Naive thymus-derived CD4-positive, alpha-beta T cell (primary cell): ENCODE data around the gene OSBPL7. TPM values are rescaled to one million over a fixed set of nuclear protein-coding genes. Genes with fewer than 3 reads are reported as not detected.

ENCODE experiments used
- ATAC-seq: fragments of 150-1000 bp; cut with Tn5 transposase; 2 replicates; pipeline ENCODE4 v1.10.0; 2021; ENCODE audit warnings: mild to moderate bottlenecking, moderate library complexity
- CTCF ChIA-PET: fragments of 350-600 bp; sonication (Branson Sonifier 250); formaldehyde crosslinking; loops from one replicate; lab custom pipeline; 2021; ENCODE audit warnings: antibody characterized with exemption; lab: Charles Lee
- POLR2A ChIA-PET: fragments of 350-600 bp; sonication (Branson Sonifier 250); formaldehyde crosslinking; loops from one replicate; lab custom pipeline; 2021; ENCODE audit warnings: antibody characterized with exemption, inconsistent platforms; lab: Charles Lee
- DNase-seq, 9 donors: peaks; one replicate each; pipeline versions ENCODE4 v3.0.0 to v3.0.0-alpha.2; 2020 to 2022; ENCODE audit warnings: mixed read lengths in 1 of 9
- H3K27ac ChIP-seq: one replicate; pipeline ENCODE4 v1.7.0; 2013; ENCODE audit warnings: mild to moderate bottlenecking, low read depth, low read length, moderate library complexity
- H3K27me3 ChIP-seq, 2 donors: one replicate each; pipeline ENCODE4 v1.7.0; 2013; ENCODE audit warnings: low read length in 2 of 2, mild to moderate bottlenecking in 2 of 2, moderate library complexity in 2 of 2; ENCODE audit not compliant: control insufficient read depth in 2 of 2, insufficient read depth in 2 of 2
- H3K36me3 ChIP-seq, 3 experiments: 1 replicate in 2 of 3; 2 replicates in 1 of 3; pipeline ENCODE4 v1.7.0; 2013; ENCODE audit warnings: low read length in 3 of 3, mild to moderate bottlenecking in 3 of 3, moderate library complexity in 1 of 3; ENCODE audit not compliant: insufficient read depth in 3 of 3, control insufficient read depth in 2 of 3
- H3K4me1 ChIP-seq, 2 donors: one replicate each; pipeline ENCODE4 v1.7.0; 2013; ENCODE audit warnings: low read length in 2 of 2, mild to moderate bottlenecking in 2 of 2, moderate library complexity in 1 of 2; ENCODE audit not compliant: control insufficient read depth in 2 of 2, insufficient read depth in 2 of 2
- H3K4me3 ChIP-seq: 2 replicates; pipeline ENCODE4 v1.7.0; 2013; ENCODE audit warnings: mild to moderate bottlenecking, low read length
- H3K9me3 ChIP-seq, 3 experiments: 1 replicate in 2 of 3; 2 replicates in 1 of 3; pipeline ENCODE4 v1.7.0; 2013; ENCODE audit warnings: low read length in 3 of 3; ENCODE audit not compliant: control insufficient read depth in 2 of 3
- H3K27ac Mint-ChIP-seq, 9 donors: one replicate each; pipeline ENCODE4 v1.8.0; 2020 to 2022; ENCODE audit warnings: mixed read lengths in 9 of 9, mild to moderate bottlenecking in 8 of 9, moderate library complexity in 5 of 9, inconsistent platforms in 2 of 9
- H3K27me3 Mint-ChIP-seq, 5 donors: one replicate each; pipeline ENCODE4 v1.8.0; 2021 to 2022; ENCODE audit warnings: mixed read lengths in 5 of 5, mild to moderate bottlenecking in 1 of 5
- H3K36me3 Mint-ChIP-seq, 5 donors: one replicate each; pipeline ENCODE4 v1.8.0; 2020 to 2022; ENCODE audit warnings: mixed read lengths in 5 of 5, mild to moderate bottlenecking in 3 of 5, inconsistent platforms in 1 of 5
- H3K4me1 Mint-ChIP-seq, 7 donors: one replicate each; pipeline ENCODE4 v1.8.0; 2020 to 2022; ENCODE audit warnings: mixed read lengths in 7 of 7, mild to moderate bottlenecking in 3 of 7, inconsistent platforms in 1 of 7
- H3K4me3 Mint-ChIP-seq, 10 donors: one replicate each; pipeline ENCODE4 v1.8.0; 2020 to 2022; ENCODE audit warnings: mild to moderate bottlenecking in 10 of 10, mixed read lengths in 10 of 10, moderate library complexity in 6 of 10, inconsistent platforms in 2 of 10
- H3K9me3 Mint-ChIP-seq, 11 donors: one replicate each; pipeline ENCODE4 v1.8.0; 2020 to 2022; ENCODE audit warnings: mixed read lengths in 11 of 11, mild to moderate bottlenecking in 4 of 11, inconsistent platforms in 1 of 11, moderate library complexity in 1 of 11
- intact Hi-C, 2 donors: fragments of 100-400 bp; cut with micrococcal nuclease; formaldehyde crosslinking; loops; one replicate each; pipeline ENCODE4 v1.15.1; 2023
- polyA plus RNA-seq, 2 donors: library from polyadenylated mRNA; unstranded; fragments of 300-500 nt; fragmentation: Illumina TruSeq; gene quantifications; one replicate each; pipeline ENCODE4 v1.2.3, GENCODE V29; 2021
- total RNA-seq, 6 experiments: library from RNA in 5 of 6; stranded (reverse) in 5 of 6; gene quantifications; 1 replicate in 5 of 6; 2 replicates in 1 of 6; pipeline ENCODE4 v1.2.3 and lab custom pipeline; 2021 to 2026

The OSBPL7 gene
- total and polyA plus RNA-seq, 7 experiments from 2014 or later: 4.0 to 46.1 (median 39.7) TPM

DNA sequence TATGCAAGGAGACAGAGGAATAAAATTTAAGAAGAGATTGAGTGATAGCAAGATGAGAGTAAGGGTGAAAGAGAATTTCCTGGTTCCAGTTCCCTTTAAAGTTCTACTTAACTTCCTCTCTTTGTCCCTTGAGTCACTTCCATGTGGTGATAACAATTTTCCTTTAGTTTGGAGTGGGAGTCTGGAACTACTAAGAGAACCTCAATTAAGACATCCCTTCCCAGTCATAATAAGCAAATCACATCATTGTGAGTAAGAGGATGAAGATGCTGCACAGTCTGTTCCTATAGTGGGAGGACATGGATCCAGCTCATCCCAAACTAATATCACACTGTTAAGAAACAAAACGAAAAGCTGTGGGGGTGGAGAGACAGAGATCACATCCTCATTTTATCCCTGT, 64.2 kb downstream of the OSBPL7 start:
- no peak for DNase-seq
- no peak overlapping the region for H3K4me3 Mint-ChIP-seq
- Histone ChIP-seq H3K27ac (no peak overlapping the region), H3K27me3 (no peaks in the 10 kb centered on the region), H3K4me3 (no peak overlapping the region), H3K36me3 (no peaks in the 10 kb centered on the region), H3K4me1 (peaks cover 0 to 2% of the 10 kb centered on the region in 2 donors), H3K9me3 (peaks cover 0 to 5% (median 0%) of the 10 kb centered on the region in 3 experiments)
- H3K4me1 Mint-ChIP-seq: no peaks in the 10 kb centered on the region
- ChIA-PET POLR2A (no interaction called here), CTCF (interaction anchor here (0.6 kb wide), 1 partner anchor 9 kb away, joined by 3 read pairs; no protein-coding TSS in a partner anchor)
- H3K27ac Mint-ChIP-seq: no peak overlapping the region
- H3K27me3 Mint-ChIP-seq: peaks cover 15 to 36% (median 32%) of the 10 kb centered on the region in 5 donors
- H3K9me3 Mint-ChIP-seq: peaks cover 0 to 30% (median 9%) of the 10 kb centered on the region in 11 donors
- ATAC-seq: no peak
- intact Hi-C loops: no loop called here
- peaks cover 0 to 4% (median 0%) of the 10 kb centered on the region in 5 donors for H3K36me3 Mint-ChIP-seq

Other genes starting within 250 kb of the OSBPL7 start
- gene KPNB1, start 171.9 kb downstream of the OSBPL7 start, total RNA-seq: 100 to 1,000 TPM; 185 to 465 (median 255) TPM
- 10 to 100 TPM; 21.1 to 30.0 TPM for gene KPNB1, start 171.9 kb downstream of the OSBPL7 start, polyA plus RNA-seq
- gene TBKBP1, start 127.6 kb downstream of the OSBPL7 start, total RNA-seq: 10 to 100 TPM in 1 of 5 experiments, 1 to 10 TPM in 4; 1.9 to 13.3 (median 2.9) TPM
- under 1 TPM in 1 of 2 donors, not detected in 1; 0.08 TPM for gene TBKBP1, start 127.6 kb downstream of the OSBPL7 start, polyA plus RNA-seq
- gene TBX21, start 88.6 kb downstream of the OSBPL7 start, total RNA-seq: 10 to 100 TPM in 2 of 5 experiments, 1 to 10 TPM in 3; 1.3 to 38.6 (median 4.5) TPM
- gene TBX21, start 88.6 kb downstream of the OSBPL7 start, polyA plus RNA-seq: under 1 TPM; 0.13 to 0.43 TPM
- 10 to 100 TPM; 33.6 to 51.2 (median 35.7) TPM for gene MRPL10, start 9.7 kb upstream of the OSBPL7 start, total RNA-seq
- 10 to 100 TPM; 36.5 to 44.0 TPM for gene MRPL10, start 9.7 kb upstream of the OSBPL7 start, polyA plus RNA-seq
- 1 to 10 TPM in 2 of 5 experiments, under 1 TPM in 3; 0.20 to 1.7 (median 0.66) TPM for gene LRRC46, start 9.9 kb upstream of the OSBPL7 start, total RNA-seq
- 1 to 10 TPM; 1.2 to 1.8 TPM for gene LRRC46, start 9.9 kb upstream of the OSBPL7 start, polyA plus RNA-seq
- 10 to 100 TPM; 33.4 to 55.9 (median 41.4) TPM for gene SCRN2, start 19.5 kb upstream of the OSBPL7 start, total RNA-seq
- 10 to 100 TPM; 27.5 to 34.8 TPM for gene SCRN2, start 19.5 kb upstream of the OSBPL7 start, polyA plus RNA-seq
- under 1 TPM in 3 of 5 experiments, not detected in 2; 0.16 to 0.29 (median 0.22) TPM for gene SP6, start 29.4 kb upstream of the OSBPL7 start, total RNA-seq
- gene SP6, start 29.4 kb upstream of the OSBPL7 start, polyA plus RNA-seq: under 1 TPM in 1 of 2 donors, not detected in 1; 0.05 TPM
- gene SP2, start 74.4 kb upstream of the OSBPL7 start, total RNA-seq: 10 to 100 TPM; 25.2 to 36.5 (median 30.8) TPM
- gene SP2, start 74.4 kb upstream of the OSBPL7 start, polyA plus RNA-seq: 10 to 100 TPM in 1 of 2 donors, 1 to 10 TPM in 1; 7.9 to 15.6 TPM
- gene PNPO, start 119.8 kb upstream of the OSBPL7 start, total RNA-seq: 10 to 100 TPM; 12.0 to 35.7 (median 14.1) TPM
- 10 to 100 TPM; 16.2 to 25.1 TPM for gene PNPO, start 119.8 kb upstream of the OSBPL7 start, polyA plus RNA-seq
- gene PRR15L, start 136.1 kb upstream of the OSBPL7 start, total RNA-seq: not detected
- gene PRR15L, start 136.1 kb upstream of the OSBPL7 start, polyA plus RNA-seq: under 1 TPM in 1 of 2 donors, not detected in 1; 0.32 TPM
- gene CDK5RAP3, start 149.3 kb upstream of the OSBPL7 start, total RNA-seq: 100 to 1,000 TPM; 238 to 349 (median 276) TPM
- gene CDK5RAP3, start 149.3 kb upstream of the OSBPL7 start, polyA plus RNA-seq: 10 to 100 TPM; 72.4 to 86.8 TPM
- gene COPZ2, start 216.0 kb upstream of the OSBPL7 start, total RNA-seq: 1 to 10 TPM in 4 of 5 experiments, under 1 TPM in 1; 0.81 to 5.5 (median 1.9) TPM
- under 1 TPM; 0.75 to 0.99 TPM for gene COPZ2, start 216.0 kb upstream of the OSBPL7 start, polyA plus RNA-seq
- 10 to 100 TPM; 34.7 to 65.2 (median 49.2) TPM for gene NFE2L1, start 226.6 kb upstream of the OSBPL7 start, total RNA-seq
- 10 to 100 TPM in 1 of 2 donors, 1 to 10 TPM in 1; 8.7 to 15.8 TPM for gene NFE2L1, start 226.6 kb upstream of the OSBPL7 start, polyA plus RNA-seq